Astrocyte (in vitro differentiated cells and primary cell): ENCODE measurements around the gene HRH2. TPM values are rescaled to one million over a fixed set of nuclear protein-coding genes. Genes with fewer than 3 reads are reported as not detected.
A peak's percentile ranks its signal among the peaks of the same experiment; 100 is the strongest.

Experiments used
- DNase-seq: peaks from one replicate; pipeline ENCODE4 v3.0.0-alpha.2; 2010; ENCODE audit warnings: low read depth
- FAIRE-seq: peaks from 2 replicates; lab custom pipeline; 2011; peaks lifted over from hg19 to GRCh38; lab: Jason Lieb, UNC
- H2AFZ ChIP-seq: 2 replicates; pipeline ENCODE4 v1.6.0; 2012; ENCODE audit warnings: low read depth, low read length, inconsistent platforms
- H3K27ac ChIP-seq: 2 replicates; pipeline ENCODE4 v1.5.1; 2011; ENCODE audit warnings: low read depth, low read length, inconsistent platforms
- H3K27me3 ChIP-seq: 2 replicates; pipeline ENCODE4 v1.6.0; 2011; ENCODE audit warnings: low read length, inconsistent platforms; ENCODE audit not compliant: insufficient read depth
- H3K36me3 ChIP-seq: 2 replicates; pipeline ENCODE4 v1.5.1; 2011; ENCODE audit warnings: low read length, inconsistent platforms; ENCODE audit not compliant: insufficient read depth
- H3K4me1 ChIP-seq: 2 replicates; pipeline ENCODE4 v1.5.1; 2011; ENCODE audit warnings: low read length, inconsistent platforms; ENCODE audit not compliant: insufficient read depth
- H3K4me2 ChIP-seq: 2 replicates; pipeline ENCODE4 v1.6.0; 2012; ENCODE audit warnings: low read length, inconsistent platforms
- H3K4me3 ChIP-seq: 2 replicates; pipeline ENCODE4 v1.5.1; 2011; ENCODE audit warnings: low read depth, mild to moderate bottlenecking, low read length, inconsistent platforms; ENCODE audit not compliant: insufficient read depth
- H3K79me2 ChIP-seq: 2 replicates; pipeline ENCODE4 v1.6.0; 2012; ENCODE audit warnings: mild to moderate bottlenecking, low read length, inconsistent platforms; ENCODE audit not compliant: insufficient read depth
- H3K9ac ChIP-seq: 2 replicates; pipeline ENCODE4 v1.6.0; 2012; ENCODE audit warnings: mild to moderate bottlenecking, low read length, inconsistent platforms
- H3K9me3 ChIP-seq: 2 replicates; pipeline ENCODE4 v1.5.1; 2012; ENCODE audit warnings: low read depth, mild to moderate bottlenecking, low read length, inconsistent platforms; ENCODE audit not compliant: insufficient read depth
- H4K20me1 ChIP-seq: 2 replicates; pipeline ENCODE4 v1.6.0; 2012; ENCODE audit warnings: low read length, inconsistent platforms; ENCODE audit not compliant: insufficient read depth
- H3K27ac Mint-ChIP-seq: one replicate; pipeline ENCODE4 v1.8.0; 2021; ENCODE audit warnings: mild to moderate bottlenecking, mixed read lengths; ENCODE audit not compliant: unreplicated experiment
- H3K27me3 Mint-ChIP-seq: one replicate; pipeline ENCODE4 v1.8.0; 2021; ENCODE audit warnings: low read depth, mixed read lengths; ENCODE audit not compliant: unreplicated experiment
- H3K36me3 Mint-ChIP-seq: one replicate; pipeline ENCODE4 v1.8.0; 2021; ENCODE audit warnings: low read depth, mixed read lengths; ENCODE audit not compliant: unreplicated experiment
- H3K4me1 Mint-ChIP-seq: one replicate; pipeline ENCODE4 v1.8.0; 2021; ENCODE audit warnings: low read depth, mixed read lengths; ENCODE audit not compliant: unreplicated experiment
- H3K4me3 Mint-ChIP-seq: one replicate; pipeline ENCODE4 v1.8.0; 2021; ENCODE audit warnings: mild to moderate bottlenecking, moderate library complexity, mixed read lengths; ENCODE audit not compliant: unreplicated experiment
- H3K9me3 Mint-ChIP-seq: one replicate; pipeline ENCODE4 v1.8.0; 2021; ENCODE audit warnings: mild to moderate bottlenecking, mixed read lengths; ENCODE audit not compliant: unreplicated experiment
- CTCF ChIP-seq: IDR thresholded peaks from 2 replicates; pipeline ENCODE4 v1.5.1; 2011; ENCODE audit warnings: low read depth, mild to moderate bottlenecking, inconsistent platforms, low read length, moderate library complexity; ENCODE audit not compliant: insufficient read depth
- EZH2 ChIP-seq: IDR thresholded peaks from 2 replicates; pipeline ENCODE4 v1.6.1; 2012; ENCODE audit warnings: mild to moderate bottlenecking, low read length, inconsistent platforms; ENCODE audit not compliant: insufficient read depth
- total RNA-seq: library from RNA; stranded (reverse); gene quantifications from 2 replicates; pipeline ENCODE4 v1.2.1, GENCODE V29; 2021

The HRH2 gene
- total RNA-seq, 1 donor from 2014 or later: 1.9 TPM

- H3K36me3 ChIP-seq: no peaks in the 10 kb centered on the region
- no peak overlapping the region for H2AFZ ChIP-seq
- no peak overlapping the region for H3K4me2 ChIP-seq
- peak; percentile 10 for DNase-seq
- no peak overlapping the region for H3K4me3 ChIP-seq
- H3K36me3 Mint-ChIP-seq: no peaks in the 10 kb centered on the region
- peaks cover 41% of the 10 kb centered on the region for H3K27me3 Mint-ChIP-seq
- no peaks in the 10 kb centered on the region for H4K20me1 ChIP-seq
- H3K79me2 ChIP-seq: no peaks in the 10 kb centered on the region
- peaks cover 1% of the 10 kb centered on the region for H3K9me3 Mint-ChIP-seq
- no peaks in the 10 kb centered on the region for H3K4me1 ChIP-seq
- no peaks in the 10 kb centered on the region for H3K4me1 Mint-ChIP-seq
- no peaks in the 10 kb centered on the region for H3K27me3 ChIP-seq
- no peak overlapping the region for H3K4me3 Mint-ChIP-seq
- no peaks in the 10 kb centered on the region for H3K9me3 ChIP-seq
- H3K27ac Mint-ChIP-seq: no peak overlapping the region
- TF ChIP-seq CTCF (no peak), EZH2 (no peak)
- no peak for FAIRE-seq
- H3K27ac ChIP-seq: no peak overlapping the region
- H3K9ac ChIP-seq: no peak overlapping the region
Measured at GRCh38 chr5:175689147-175689991, 31.5 kb downstream of the HRH2 start.

- Mint-ChIP-seq H3K36me3 (no peaks in the 10 kb centered on the region), H3K4me3 (no peak overlapping the region), H3K4me1 (no peaks in the 10 kb centered on the region), H3K27ac (no peak overlapping the region), H3K27me3 (peaks cover 41% of the 10 kb centered on the region), H3K9me3 (peaks cover 1% of the 10 kb centered on the region)
- H3K4me3 ChIP-seq: no peak overlapping the region
- H3K9me3 ChIP-seq: no peaks in the 10 kb centered on the region
- H3K9ac ChIP-seq: no peak overlapping the region
- H3K79me2 ChIP-seq: no peaks in the 10 kb centered on the region
- H4K20me1 ChIP-seq: no peaks in the 10 kb centered on the region
- H3K4me2 ChIP-seq: no peak overlapping the region
- no peak overlapping the region for H3K27ac ChIP-seq
- DNase-seq (no peak), FAIRE-seq (no peak)
- H2AFZ ChIP-seq: no peak overlapping the region
- H3K4me1 ChIP-seq: no peaks in the 10 kb centered on the region
- no peaks in the 10 kb centered on the region for H3K36me3 ChIP-seq
- TF ChIP-seq CTCF: no peak
- no peak for TF ChIP-seq EZH2
- no peaks in the 10 kb centered on the region for H3K27me3 ChIP-seq
Measured at GRCh38 chr5:175690025-175690424, 32.2 kb downstream of the HRH2 start.

GRCh38 chr5:175690586-175690985 lies 32.7 kb downstream of the HRH2 start:
- Histone ChIP-seq H3K4me1 (no peaks in the 10 kb centered on the region), H3K4me3 (no peak overlapping the region), H3K9me3 (no peaks in the 10 kb centered on the region), H3K79me2 (no peaks in the 10 kb centered on the region), H2AFZ (no peak overlapping the region), H3K27me3 (no peaks in the 10 kb centered on the region), H3K27ac (no peak overlapping the region), H3K4me2 (no peak overlapping the region), H3K9ac (no peak overlapping the region), H4K20me1 (no peaks in the 10 kb centered on the region), H3K36me3 (no peaks in the 10 kb centered on the region)
- Mint-ChIP-seq H3K4me3 (no peak overlapping the region), H3K27me3 (peaks cover 42% of the 10 kb centered on the region), H3K9me3 (peaks cover 1% of the 10 kb centered on the region), H3K4me1 (no peaks in the 10 kb centered on the region), H3K27ac (no peak overlapping the region), H3K36me3 (no peaks in the 10 kb centered on the region)
- TF ChIP-seq EZH2 (no peak), CTCF (no peak)
- FAIRE-seq (no peak), DNase-seq (no peak)
